IMR-90 (cell line): ENCODE results near the gene PPIP5K2. TPM values are rescaled to one million over a fixed set of nuclear protein-coding genes. Genes with fewer than 3 reads are reported as not detected.

Source experiments
- ATAC-seq: fragments of 200-7000 bp; cut with Tn5 transposase; 2 replicates; pipeline ENCODE4 v1.9.1; 2020; ENCODE audit warnings: low read depth, mild to moderate bottlenecking, moderate library complexity
- BruUV-seq: library from RNA; stranded (reverse); fragments of 400-500 nt; replicated peaks from 2 replicates; lab custom pipeline; 2021; lab: Mats Ljungman, UMichigan
- CTCF ChIA-PET: fragments of 300-600 bp; formaldehyde crosslinking; extraction: SDS; loops from one replicate; lab custom pipeline; 2021; ENCODE audit warnings: antibody characterized with exemption; lab: Yijun Ruan, JAX
- POLR2A ChIA-PET: fragments of 300-600 bp; sonication (Branson Sonifier 250); formaldehyde crosslinking; loops from one replicate; lab custom pipeline; 2022; ENCODE audit warnings: antibody characterized with exemption; ENCODE audit not compliant: unreplicated experiment; lab: Charles Lee
- DNase-seq: peaks from one replicate; pipeline ENCODE4 v3.0.0; 2013
- H2AFZ ChIP-seq: replicated peaks from 2 replicates; pipeline ENCODE3; 2013; ENCODE audit warnings: low read length, mild to moderate bottlenecking; ENCODE audit not compliant: poor library complexity
- H2AK5ac ChIP-seq: 2 replicates; pipeline ENCODE4 v1.6.1; 2013; ENCODE audit warnings: low read depth, low read length, inconsistent platforms
- H2AK9ac ChIP-seq: replicated peaks from 2 replicates; pipeline ENCODE3; 2013; ENCODE audit warnings: mild to moderate bottlenecking, low read depth, low read length, moderate library complexity; ENCODE audit not compliant: poor library complexity
- H2BK120ac ChIP-seq: 2 replicates; pipeline ENCODE4 v1.6.1; 2013; ENCODE audit warnings: low read depth, low read length, inconsistent platforms
- H2BK15ac ChIP-seq: 3 replicates; pipeline ENCODE4 v1.6.1; 2013; ENCODE audit warnings: low read depth, low read length, inconsistent platforms
- H2BK20ac ChIP-seq: 2 replicates; pipeline ENCODE4 v1.6.1; 2013; ENCODE audit warnings: low read depth, mild to moderate bottlenecking, inconsistent platforms, low read length, moderate library complexity
- H2BK5ac ChIP-seq: 2 replicates; pipeline ENCODE4 v1.6.1; 2013; ENCODE audit warnings: mild to moderate bottlenecking, low read depth, low read length, inconsistent platforms; ENCODE audit not compliant: poor library complexity, severe bottlenecking
- H3K14ac ChIP-seq: replicated peaks from 2 replicates; pipeline ENCODE4 v1.6.1; 2013; ENCODE audit warnings: low read depth, low read length, inconsistent platforms
- H3K18ac ChIP-seq: 2 replicates; pipeline ENCODE4 v1.6.1; 2013; ENCODE audit warnings: low read depth, low read length, control low read depth
- H3K23ac ChIP-seq: 2 replicates; pipeline ENCODE4 v1.6.1; 2013; ENCODE audit warnings: low read depth, low read length, inconsistent platforms
- H3K27ac ChIP-seq: 2 replicates; pipeline ENCODE4 v1.5.1; 2013; ENCODE audit warnings: mild to moderate bottlenecking, control low read depth, low read length; ENCODE audit not compliant: insufficient read depth
- H3K27me3 ChIP-seq: 2 replicates; pipeline ENCODE4 v1.6.1; 2013; ENCODE audit warnings: low read length; ENCODE audit not compliant: control insufficient read depth, insufficient read depth
- H3K36me3 ChIP-seq: 2 replicates; pipeline ENCODE4 v1.6.1; 2013; ENCODE audit warnings: low read length, mixed read lengths; ENCODE audit not compliant: control insufficient read depth, insufficient read depth
- H3K4ac ChIP-seq: 2 replicates; pipeline ENCODE4 v1.6.1; 2013; ENCODE audit warnings: low read depth, low read length, inconsistent platforms
- H3K4me1 ChIP-seq: 2 replicates; pipeline ENCODE4 v1.6.1; 2013; ENCODE audit warnings: low read length, mixed read lengths; ENCODE audit not compliant: control insufficient read depth, insufficient read depth
- H3K4me2 ChIP-seq: 2 replicates; pipeline ENCODE4 v1.6.1; 2013; ENCODE audit warnings: low read depth, mild to moderate bottlenecking, control low read depth, low read length, moderate library complexity
- H3K4me3 ChIP-seq: 2 replicates; pipeline ENCODE4 v1.5.1; 2013; ENCODE audit warnings: low read depth, mild to moderate bottlenecking, control low read depth, low read length, moderate library complexity; ENCODE audit not compliant: insufficient read depth
- H3K56ac ChIP-seq: 2 replicates; pipeline ENCODE4 v1.6.1; 2013; ENCODE audit warnings: low read length, inconsistent platforms; ENCODE audit not compliant: insufficient read depth; ENCODE audit errors: extremely low read depth
- H3K79me1 ChIP-seq, 2 experiments: 2 replicates each; pipeline ENCODE4 v1.6.1; 2013; ENCODE audit warnings: low read length in 2 of 2, inconsistent platforms in 1 of 2, low read depth in 1 of 2
- H3K9ac ChIP-seq: 2 replicates; pipeline ENCODE4 v1.6.1; 2013; ENCODE audit warnings: low read depth, low read length, control low read depth
- H3K9me1 ChIP-seq: 2 replicates; pipeline ENCODE4 v1.6.1; 2013; ENCODE audit warnings: low read length, inconsistent platforms; ENCODE audit not compliant: insufficient read depth
- H3K9me3 ChIP-seq: 2 replicates; pipeline ENCODE4 v1.6.1; 2013; ENCODE audit warnings: low read length; ENCODE audit not compliant: control insufficient read depth, insufficient read depth
- H4K20me1 ChIP-seq: 2 replicates; pipeline ENCODE4 v1.6.1; 2013; ENCODE audit warnings: low read length, inconsistent platforms; ENCODE audit not compliant: insufficient read depth
- H4K5ac ChIP-seq: 2 replicates; pipeline ENCODE4 v1.6.1; 2013; ENCODE audit warnings: mild to moderate bottlenecking, low read depth, low read length, control low read depth
- H4K8ac ChIP-seq, 2 experiments: 2 replicates each; pipeline ENCODE4 v1.6.1; 2013; ENCODE audit warnings: low read depth in 2 of 2, low read length in 2 of 2, control low read depth in 1 of 2, inconsistent platforms in 1 of 2
- H4K91ac ChIP-seq: 2 replicates; pipeline ENCODE4 v1.6.1; 2013; ENCODE audit warnings: low read depth, low read length, inconsistent platforms; ENCODE audit not compliant: insufficient read depth
- BHLHE40 ChIP-seq: fragments of 150-350 bp; IDR thresholded peaks from 2 replicates; pipeline ENCODE4 v1.6.1; 2016; ENCODE audit warnings: mild to moderate bottlenecking, low read depth, low read length
- CEBPB ChIP-seq: IDR thresholded peaks from 2 replicates; pipeline ENCODE4 v1.6.1; 2012; ENCODE audit warnings: low read depth, low read length, improper control_type of control experiment
- CHD1 ChIP-seq: IDR thresholded peaks from 2 replicates; pipeline ENCODE4 v1.6.1; 2012; ENCODE audit warnings: low read depth, low read length, improper control_type of control experiment
- ELK1 ChIP-seq: fragments of 150-350 bp; IDR thresholded peaks from 2 replicates; pipeline ENCODE4 v1.6.1; 2016; ENCODE audit warnings: low read depth, mild to moderate bottlenecking, low read length, moderate library complexity, borderline replicate concordance
- FOS ChIP-seq: fragments of 150-350 bp; IDR thresholded peaks from 2 replicates; pipeline ENCODE4 v1.6.1; 2016; ENCODE audit warnings: low read depth, low read length
- MAFK ChIP-seq: IDR thresholded peaks from 2 replicates; pipeline ENCODE4 v1.6.1; 2012; ENCODE audit warnings: low read depth, low read length, improper control_type of control experiment
- MAZ ChIP-seq: IDR thresholded peaks from 2 replicates; pipeline ENCODE4 v1.6.1; 2012; ENCODE audit warnings: low read depth, mild to moderate bottlenecking, low read length, improper control_type of control experiment, moderate library complexity, borderline replicate concordance
- MXI1 ChIP-seq: IDR thresholded peaks from 2 replicates; pipeline ENCODE4 v1.6.1; 2012; ENCODE audit warnings: low read depth, mild to moderate bottlenecking, low read length, moderate library complexity, borderline replicate concordance
- NFE2L2 ChIP-seq: fragments of 150-350 bp; IDR thresholded peaks from 2 replicates; pipeline ENCODE4 v1.6.1; 2016; ENCODE audit warnings: low read depth, mild to moderate bottlenecking, low read length
- POLR2A ChIP-seq: IDR thresholded peaks from 2 replicates; pipeline ENCODE4 v1.6.1; 2012; ENCODE audit warnings: mild to moderate bottlenecking, low read depth, low read length
- RAD21 ChIP-seq: IDR thresholded peaks from 2 replicates; pipeline ENCODE4 v1.6.1; 2012; ENCODE audit warnings: low read length, improper control_type of control experiment
- RCOR1 ChIP-seq: IDR thresholded peaks from 2 replicates; pipeline ENCODE4 v1.6.1; 2012; ENCODE audit warnings: mild to moderate bottlenecking, low read length, improper control_type of control experiment; ENCODE audit not compliant: insufficient replicate concordance
- USF2 ChIP-seq: fragments of 150-350 bp; IDR thresholded peaks from 2 replicates; pipeline ENCODE4 v1.6.1; 2017; ENCODE audit warnings: mild to moderate bottlenecking, antibody characterized with exemption, low read length, low read depth
- WGBS, 2 experiments: methylation state at CpG; one replicate each; pipeline versions ENCODE4 v1.1.5 to v1.1.7; 2013; ENCODE audit warnings: missing lambda C conversion rate in 2 of 2; ENCODE audit not compliant: insufficient read length in 1 of 2; ENCODE audit errors: extremely low coverage in 2 of 2; 5-methylcytosine and 5-hydroxymethylcytosine counted together
- dilution Hi-C: fragments of 300-500 bp; cut with HindIII; formaldehyde crosslinking; loops from one replicate; pipeline ENCODE4 v1.14.3; 2018; ENCODE audit warnings: low sequenced_read_pairs; ENCODE audit not compliant: unreplicated experiment
- in situ Hi-C: fragments of 300-500 bp; cut with MboI; formaldehyde crosslinking; loops from 3 replicates; pipeline ENCODE4 v1.14.3; 2019; ENCODE audit warnings: low sequenced_read_pairs, inconsistent platforms, mixed read lengths
- intact Hi-C: fragments of 100-400 bp; cut with micrococcal nuclease; formaldehyde crosslinking; loops from 2 replicates; pipeline ENCODE4 v1.10.0; 2022
- polyA plus RNA-seq, 3 experiments: library from polyadenylated mRNA; depleted of rRNA; stranded (reverse); fragments of >200 nt; gene quantifications; 2 replicates each; pipeline ENCODE4 v1.2.3, GENCODE V29; 2012; ENCODE audit warnings: low replicate concordance in 1 of 3
- total RNA-seq: library from RNA; depleted of rRNA; stranded (reverse); fragments of >200 nt; gene quantifications from 2 replicates; pipeline ENCODE4 v1.2.3, GENCODE V29; 2012
- TF ChIP-seq, protein P1 (sequence below): conservative IDR thresholded peaks from 2 replicates; pipeline ENCODE4 v1.5.1; 2012; ENCODE audit warnings: mild to moderate bottlenecking, low read depth, low read length, improper control_type of control experiment

Gene PPIP5K2
- total and polyA plus RNA-seq, 2 of the 4 experiments (the other 2 are of a cell fraction): 32.4 to 67.6 TPM

GRCh38 chr5:103211576-103212561, 91.8 kb downstream of the PPIP5K2 start:
- H2BK120ac ChIP-seq: no peak overlapping the region
- ChIA-PET POLR2A (no interaction called here), CTCF (interaction anchor here (0.6 to 2.3 kb wide), 2 partner anchors 13 to 146 kb away, joined by 5 to 6 read pairs; no protein-coding TSS in a partner anchor)
- 0 out of 2 replicates have a peak overlapping the region, but pooled peaks have one; percentile 32 for H2BK20ac ChIP-seq
- no peaks in the 10 kb centered on the region for H3K36me3 ChIP-seq
- no peak overlapping the region for H4K91ac ChIP-seq
- H3K4me2 ChIP-seq: no peak overlapping the region
- no TSS peak for BruUV-seq
- peaks cover 7% of the 10 kb centered on the region; the same call in 1 of the 2 replicates for H3K4me1 ChIP-seq
- H2AK9ac ChIP-seq: no peak overlapping the region
- 100% methylated on average over 1 of the region's 2 CpGs; no CpG with 5 or more reads in 1 of the 2 experiments for WGBS, 2 experiments
- dilution Hi-C loops (no loop called here), intact Hi-C loops (no loop called here), in situ Hi-C loops (no loop called here)
- H3K79me1 ChIP-seq: no peaks in the 10 kb centered on the region
- no peak overlapping the region for H3K18ac ChIP-seq
- no peak overlapping the region for H4K5ac ChIP-seq
- H3K4me3 ChIP-seq: no peak overlapping the region
- no peak overlapping the region for H2AFZ ChIP-seq
- no peak overlapping the region for H3K9ac ChIP-seq
- DNase-seq (no peak), ATAC-seq (peak; percentile 16; the same call in 1 of the 2 replicates)
- no peaks in the 10 kb centered on the region for H3K27me3 ChIP-seq
- no peaks in the 10 kb centered on the region for H4K20me1 ChIP-seq
- no peak overlapping the region for H3K23ac ChIP-seq
- no peak overlapping the region for H3K4ac ChIP-seq
- no peak overlapping the region for H2BK15ac ChIP-seq
- no peaks in the 10 kb centered on the region for H3K9me3 ChIP-seq
- peak overlapping the region; percentile 54 for H2BK5ac ChIP-seq
- peaks cover 6% of the 10 kb centered on the region for H3K9me1 ChIP-seq
- H3K14ac ChIP-seq: no peak overlapping the region
- H2AK5ac ChIP-seq: no peak overlapping the region
- H4K8ac ChIP-seq: no peak overlapping the region
- no peak overlapping the region for H3K56ac ChIP-seq
- no peak overlapping the region for H3K27ac ChIP-seq
- TF ChIP-seq RAD21 (no peak), MAZ (no peak), CHD1 (no peak), MXI1 (no peak), USF2 (no peak), POLR2A (no peak), BHLHE40 (no peak), FOS (no peak), ELK1 (no peak), RCOR1 (no peak), NFE2L2 (no peak), MAFK (no peak), CEBPB (no peak)
- TF ChIP-seq, protein P1, sequence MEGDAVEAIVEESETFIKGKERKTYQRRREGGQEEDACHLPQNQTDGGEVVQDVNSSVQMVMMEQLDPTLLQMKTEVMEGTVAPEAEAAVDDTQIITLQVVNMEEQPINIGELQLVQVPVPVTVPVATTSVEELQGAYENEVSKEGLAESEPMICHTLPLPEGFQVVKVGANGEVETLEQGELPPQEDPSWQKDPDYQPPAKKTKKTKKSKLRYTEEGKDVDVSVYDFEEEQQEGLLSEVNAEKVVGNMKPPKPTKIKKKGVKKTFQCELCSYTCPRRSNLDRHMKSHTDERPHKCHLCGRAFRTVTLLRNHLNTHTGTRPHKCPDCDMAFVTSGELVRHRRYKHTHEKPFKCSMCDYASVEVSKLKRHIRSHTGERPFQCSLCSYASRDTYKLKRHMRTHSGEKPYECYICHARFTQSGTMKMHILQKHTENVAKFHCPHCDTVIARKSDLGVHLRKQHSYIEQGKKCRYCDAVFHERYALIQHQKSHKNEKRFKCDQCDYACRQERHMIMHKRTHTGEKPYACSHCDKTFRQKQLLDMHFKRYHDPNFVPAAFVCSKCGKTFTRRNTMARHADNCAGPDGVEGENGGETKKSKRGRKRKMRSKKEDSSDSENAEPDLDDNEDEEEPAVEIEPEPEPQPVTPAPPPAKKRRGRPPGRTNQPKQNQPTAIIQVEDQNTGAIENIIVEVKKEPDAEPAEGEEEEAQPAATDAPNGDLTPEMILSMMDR: no peak
